Superior temporal gyrus (tissue), 1 donor: Measurements from ENCODE around the gene DMRT1.

ENCODE experiments used
- DNase-seq: peaks from one replicate; pipeline ENCODE4 v3.0.0-alpha.2; 2016; ENCODE audit errors: extremely low spot score

The DMRT1 gene

DNA sequence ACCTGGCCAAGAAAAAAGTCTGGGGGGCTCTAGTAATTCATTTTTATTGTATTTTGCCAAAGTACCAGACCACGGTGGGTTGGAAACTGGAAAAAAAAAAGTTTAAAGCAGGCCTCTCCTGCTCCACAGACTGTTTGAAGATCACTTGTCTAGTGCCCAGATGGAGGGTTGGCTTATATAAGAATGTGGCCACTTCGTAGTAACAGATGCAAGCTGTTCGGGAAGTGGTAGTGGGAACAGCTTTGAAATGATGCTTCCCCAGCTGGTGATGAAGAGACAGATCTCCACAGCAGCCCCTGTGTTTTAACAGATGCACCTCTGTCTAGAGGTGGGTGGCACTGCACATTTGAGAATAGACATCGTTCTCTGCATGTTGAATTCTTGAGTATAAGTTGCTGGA is 80.7 kb downstream of the DMRT1 start:
- DNase-seq, result no peak

DNA sequence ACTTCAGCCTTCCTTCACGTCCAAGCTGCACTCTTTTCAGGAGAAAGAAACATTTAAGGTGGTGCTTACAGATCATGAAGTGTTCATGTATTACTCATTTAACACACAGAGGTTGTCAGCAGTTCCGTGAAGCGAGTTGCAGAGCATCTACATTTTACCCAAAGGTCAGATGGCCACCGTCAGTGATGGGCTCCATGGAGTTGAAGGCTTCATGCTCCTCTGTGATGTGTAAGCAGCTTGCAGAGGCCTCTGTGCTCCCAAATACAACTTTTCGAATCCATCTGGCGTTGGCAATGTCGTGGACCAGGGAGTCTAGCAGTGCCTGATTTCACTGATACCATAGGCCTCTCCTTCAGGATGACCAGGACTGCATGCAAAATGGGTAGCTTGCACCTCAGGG is 81.2 kb downstream of the DMRT1 start:
- DNase-seq, result no peak

DNA sequence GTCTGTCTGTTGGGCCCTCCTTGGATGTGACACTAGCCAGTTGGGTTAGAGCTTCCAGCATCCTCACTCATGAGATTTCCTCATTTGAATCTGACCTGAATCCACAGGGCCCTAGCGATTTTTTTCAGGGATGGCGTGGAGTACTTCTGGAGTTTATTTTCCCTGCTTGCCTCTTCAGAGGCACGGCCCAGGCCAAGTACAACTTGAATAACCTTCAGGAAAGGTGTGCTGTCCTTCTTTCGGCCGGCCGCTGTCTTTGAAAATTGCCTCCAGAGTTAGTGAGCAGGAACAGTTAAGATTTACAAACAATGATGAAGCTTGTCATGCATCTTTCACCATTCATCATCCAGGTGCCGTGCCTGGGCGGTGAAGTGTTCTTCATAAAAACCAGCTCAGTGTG is 85.5 kb downstream of the DMRT1 start:
- DNase-seq, result no peak

DNA sequence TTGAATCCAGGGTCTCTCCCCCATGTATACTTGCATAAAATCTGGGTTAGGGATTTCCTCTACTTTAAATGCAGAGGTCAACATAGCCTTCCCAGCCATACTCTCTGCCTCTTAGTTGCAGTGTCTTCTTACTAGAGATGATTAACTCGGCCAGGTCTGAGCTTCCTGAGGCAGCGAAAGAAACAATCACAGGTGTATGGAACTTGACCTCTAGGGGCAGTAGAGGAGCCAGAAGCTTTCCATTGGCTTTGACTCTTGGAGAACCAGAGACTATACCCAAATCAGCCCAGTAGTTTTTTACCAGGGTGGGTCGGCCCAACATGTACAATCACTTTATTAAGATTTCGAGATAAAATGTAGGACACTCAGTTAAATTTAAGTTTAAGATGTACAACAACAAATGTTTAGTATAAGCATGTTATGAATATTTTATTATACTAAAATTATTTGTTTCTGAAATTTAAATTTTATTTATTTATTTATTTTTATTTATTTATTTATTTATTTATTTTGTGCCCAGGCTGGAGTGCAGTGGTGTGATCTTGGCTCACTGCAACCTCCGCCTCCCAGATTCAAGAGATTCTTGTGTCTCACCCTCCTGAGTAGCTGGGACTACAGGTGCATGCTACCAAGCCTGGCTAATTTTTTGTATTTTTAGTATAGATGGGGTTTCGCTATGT is 87.0 kb downstream of the DMRT1 start:
- DNase-seq, result no peak

DNA sequence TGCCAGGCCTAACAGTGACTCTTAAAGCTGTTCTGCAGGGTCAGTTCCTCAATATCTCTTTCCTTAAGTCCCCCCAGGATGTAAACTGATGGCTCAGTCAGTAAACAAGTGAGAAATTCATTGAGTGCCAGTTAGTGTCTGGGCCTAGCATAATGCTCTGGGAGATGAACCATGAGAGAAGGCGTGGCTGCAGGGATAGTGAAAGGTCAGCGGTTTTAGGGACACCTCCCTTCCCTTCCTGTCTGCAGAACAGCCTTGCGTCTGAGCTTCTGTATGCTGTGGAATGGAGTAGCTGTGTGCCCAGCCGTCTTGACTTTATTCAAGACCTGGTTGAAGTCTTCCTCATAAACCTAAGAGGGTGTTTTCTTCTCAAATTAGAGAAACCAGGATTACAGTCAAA is 88.2 kb downstream of the DMRT1 start:
- DNase-seq, result no peak

DNA sequence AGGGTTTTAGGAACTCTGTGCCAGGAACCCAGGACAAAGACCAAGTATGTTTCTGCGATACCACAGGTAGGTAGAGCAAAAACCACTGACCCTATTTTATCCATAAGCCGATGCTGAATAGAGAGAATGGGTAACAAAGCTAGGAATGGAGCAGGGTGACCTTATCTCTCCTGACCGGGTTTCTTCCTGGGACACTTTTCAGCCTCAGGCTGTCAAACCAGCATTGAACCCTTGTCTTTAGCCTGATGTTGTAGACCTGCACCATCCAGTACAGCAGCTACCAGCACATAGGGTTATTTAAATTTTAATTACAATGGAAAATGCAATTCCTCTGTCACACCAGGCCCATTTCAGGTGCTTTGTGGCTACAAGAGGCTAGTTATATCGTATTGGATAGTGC is 91.9 kb downstream of the DMRT1 start:
- DNase-seq, result no peak

DNA sequence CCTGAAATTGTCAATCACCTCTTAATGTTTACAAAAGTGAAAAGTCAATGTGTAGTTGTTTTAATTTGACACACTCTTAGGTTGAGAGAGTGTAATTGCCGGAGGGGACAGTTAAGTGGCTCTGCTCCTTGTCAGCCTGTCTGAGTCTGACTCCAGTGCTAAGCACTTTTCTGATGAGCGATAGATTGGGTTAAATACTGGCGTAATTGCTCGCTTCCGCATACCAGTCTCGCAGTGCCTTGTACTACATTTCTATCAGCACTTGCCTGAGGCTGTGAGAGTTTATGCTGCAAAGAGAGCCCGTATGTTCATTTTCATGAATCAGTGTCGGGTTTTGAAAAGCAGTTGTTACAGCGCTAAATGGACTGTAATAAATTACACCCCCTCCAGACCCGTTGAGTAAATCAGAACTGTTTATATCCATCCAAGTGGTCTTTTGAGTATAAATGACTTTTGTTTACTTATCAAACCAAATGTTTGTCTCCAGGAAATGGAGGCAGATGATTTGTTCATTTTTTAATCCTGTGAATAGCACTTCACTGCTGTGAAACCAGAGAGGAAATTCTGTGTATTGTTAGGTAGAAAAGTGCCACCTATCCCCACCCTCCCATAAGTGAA is 94.0 kb downstream of the DMRT1 start:
- no peak for DNase-seq

DNA sequence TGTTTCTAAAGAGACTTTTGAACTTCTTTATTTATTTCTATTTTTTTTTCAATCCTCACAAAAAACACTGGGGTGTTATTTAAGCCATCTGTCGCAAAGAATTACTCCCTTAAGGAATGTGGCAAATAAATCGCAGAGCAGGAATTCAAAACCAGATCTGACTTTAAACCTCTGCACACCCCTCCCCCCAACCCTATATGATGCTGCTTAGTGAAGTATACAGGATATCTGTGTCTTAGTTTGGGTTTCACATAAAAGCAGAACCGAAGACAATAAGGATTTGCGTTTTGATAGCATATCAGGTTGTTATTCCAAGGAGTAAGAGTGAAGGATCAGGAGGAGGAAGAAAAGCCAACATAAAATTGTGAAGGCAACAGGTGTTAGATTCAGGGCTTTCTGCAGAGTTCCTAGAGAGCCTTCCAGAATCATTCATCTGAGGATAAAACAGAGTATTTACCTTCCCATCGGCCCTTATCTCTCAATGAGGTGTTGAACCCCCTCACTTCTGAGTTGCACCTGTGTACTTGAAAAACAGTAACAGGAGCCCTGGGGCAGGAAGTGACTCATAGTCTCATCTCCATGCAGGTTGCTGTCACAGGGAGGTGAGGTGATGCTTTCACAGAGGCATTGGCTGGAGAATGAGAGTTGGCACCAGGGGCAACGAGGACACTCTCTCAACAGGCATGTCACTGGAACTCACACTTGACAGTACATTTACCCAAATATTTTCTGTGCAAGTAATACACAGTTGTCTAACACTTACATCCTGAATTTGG is 101.5 kb downstream of the DMRT1 start:
- no peak for DNase-seq

DNA sequence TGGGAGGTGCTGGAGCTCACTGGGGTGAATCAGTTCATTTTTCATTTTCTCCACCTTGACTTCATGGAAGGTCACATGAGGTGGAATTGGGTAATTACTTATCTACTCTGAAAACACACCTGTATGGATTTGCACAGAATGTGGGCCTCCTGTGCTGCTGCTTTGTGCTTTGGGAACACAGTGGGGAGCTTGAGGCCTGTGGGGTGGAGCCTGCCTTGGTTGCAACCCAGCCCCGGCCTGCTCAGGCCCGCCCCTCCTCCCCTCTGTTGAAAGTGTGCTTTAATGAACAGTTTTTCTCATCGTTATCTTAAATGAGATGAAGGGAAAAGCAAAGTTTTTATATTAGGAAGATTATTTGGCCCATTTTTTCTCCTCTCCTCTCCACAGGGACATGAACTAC is 106.5 kb downstream of the DMRT1 start:
- no peak for DNase-seq

DNA sequence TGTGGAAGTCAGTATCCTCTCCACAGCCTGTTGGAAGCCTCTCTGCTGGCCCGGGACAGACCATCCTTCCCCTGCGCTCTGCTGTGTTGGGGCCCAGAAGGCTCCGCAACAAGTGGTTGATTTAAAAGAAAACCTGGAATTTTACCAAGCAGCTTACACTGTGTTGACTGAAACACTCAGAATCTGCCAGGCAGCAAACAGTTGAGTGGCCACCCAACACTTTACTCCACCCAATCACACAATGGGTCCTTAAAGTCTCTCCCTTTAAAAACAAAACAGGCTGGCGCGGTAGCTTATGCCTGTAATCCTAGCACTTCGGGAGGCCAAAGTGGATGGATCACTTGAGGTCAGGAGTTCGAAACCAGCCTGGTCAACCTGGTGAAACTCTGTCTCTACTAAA is 107.0 kb downstream of the DMRT1 start:
- no peak for DNase-seq

DNA sequence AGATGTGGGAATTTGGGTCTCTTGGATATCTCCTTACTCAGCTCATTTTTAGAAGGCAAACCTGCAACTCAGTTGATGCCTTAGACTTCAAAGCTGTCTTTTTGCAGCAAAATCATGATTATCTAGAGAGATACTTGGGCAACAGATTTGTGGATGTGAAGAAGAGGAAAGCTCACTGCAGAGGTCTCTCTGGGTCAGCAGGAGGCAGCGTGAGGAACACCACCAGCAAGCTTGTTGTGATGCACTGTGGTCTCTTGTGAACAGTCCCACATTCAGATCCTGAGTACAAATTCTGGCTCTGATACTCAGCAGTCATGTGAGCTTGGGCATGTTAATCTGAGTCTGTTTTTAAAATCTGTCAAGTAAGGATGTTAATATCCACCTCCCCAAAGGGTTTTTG is 108.6 kb downstream of the DMRT1 start:
- DNase-seq, result no peak

DNA sequence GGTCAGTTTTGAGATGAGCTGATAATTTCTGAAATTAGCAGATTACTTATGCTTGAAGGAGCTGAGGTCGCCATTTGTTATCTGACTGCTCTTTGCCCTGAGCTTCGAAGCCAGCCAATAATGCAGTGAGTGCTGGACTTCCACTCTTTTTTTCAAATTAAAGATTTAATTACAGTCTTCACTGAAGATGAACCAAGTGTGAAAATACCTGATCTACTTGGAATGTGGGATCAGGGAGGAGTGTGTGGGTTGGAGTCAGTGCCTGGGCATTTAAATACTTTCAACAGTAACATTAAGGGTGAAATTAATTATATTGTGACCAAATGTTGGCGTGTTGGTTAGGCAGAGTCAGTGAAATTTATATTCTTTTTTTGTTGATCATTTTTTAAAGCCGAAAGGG is 111.0 kb downstream of the DMRT1 start:
- DNase-seq, result no peak

DNA sequence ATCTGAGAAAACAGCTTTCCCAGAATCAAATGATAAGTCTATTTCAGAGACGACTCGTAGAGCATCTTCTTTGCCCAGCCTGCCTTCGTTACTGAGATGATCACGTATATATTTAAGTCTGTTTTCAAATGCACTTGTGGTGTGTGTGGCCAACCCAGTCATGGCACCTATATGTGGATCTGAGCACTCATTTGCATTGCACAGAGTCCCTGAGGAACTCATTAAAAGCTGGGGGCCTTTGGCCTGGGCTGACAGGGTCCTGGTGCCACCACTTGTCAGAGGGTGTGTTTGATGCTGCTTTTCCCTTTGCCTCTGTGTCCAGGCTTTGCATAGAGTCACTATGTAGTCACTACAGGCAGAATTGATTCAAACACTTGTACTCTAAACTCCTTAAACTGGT is 117.6 kb downstream of the DMRT1 start:
- no peak for DNase-seq

DNA sequence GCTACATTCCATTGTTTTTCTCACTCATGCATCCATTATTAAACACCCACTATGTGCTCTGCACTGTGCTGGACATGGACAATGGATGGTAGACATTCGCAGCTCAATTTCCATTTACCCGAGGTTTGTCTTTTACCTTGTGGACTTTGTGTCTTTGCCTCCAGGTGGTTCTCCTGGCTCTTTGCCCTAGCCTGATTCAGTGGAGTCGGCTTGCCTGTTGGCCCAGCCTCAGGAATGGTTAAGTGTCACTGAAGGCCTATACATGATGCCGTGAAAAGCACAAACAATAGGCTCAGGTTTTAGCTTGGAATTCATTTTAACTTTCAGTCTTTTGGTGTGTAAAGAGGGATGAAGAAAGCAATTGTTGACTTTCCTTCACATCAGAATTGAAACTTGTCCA is 118.4 kb downstream of the DMRT1 start:
- DNase-seq, result no peak

DNA sequence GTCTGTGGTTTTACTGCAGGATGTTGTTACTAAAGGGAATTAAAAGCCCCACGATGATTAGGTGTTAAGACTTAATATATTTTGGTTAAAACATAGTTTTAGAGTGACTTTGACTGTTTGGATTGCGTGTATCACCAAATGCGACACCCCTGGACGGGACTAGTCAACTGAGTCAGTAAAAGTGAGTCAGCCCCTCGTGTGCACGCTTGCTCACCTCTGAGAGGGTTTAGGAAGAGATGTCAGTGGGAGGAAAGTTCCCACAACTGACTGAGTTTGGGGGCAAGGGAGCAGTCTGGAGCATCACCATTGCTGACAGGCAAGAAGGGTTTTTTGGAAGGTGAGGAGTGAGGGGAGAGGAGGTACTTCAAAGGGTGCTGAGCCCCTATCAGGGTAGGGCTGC is 120.5 kb downstream of the DMRT1 start:
- no peak for DNase-seq

DNA sequence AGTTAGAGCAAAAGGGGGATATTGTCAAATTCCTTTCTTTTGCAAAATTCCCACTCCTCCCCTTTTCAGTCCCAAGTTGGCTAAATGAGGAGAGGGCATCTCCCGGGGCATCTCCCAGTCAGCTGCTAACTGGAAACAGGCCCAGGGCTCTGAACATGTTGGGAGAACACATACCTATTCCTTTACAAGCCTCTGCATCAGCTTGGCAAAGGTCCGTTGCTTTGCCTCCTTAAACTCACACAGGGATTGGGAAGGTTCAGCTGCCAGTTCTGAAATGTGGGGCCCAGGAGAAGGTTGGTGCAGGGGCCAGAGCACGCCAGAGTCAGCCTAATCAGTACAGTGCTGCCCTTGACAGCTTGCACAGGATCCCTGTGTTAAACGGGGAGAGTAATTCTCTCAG is 124.0 kb downstream of the DMRT1 start:
- no peak for DNase-seq

DNA sequence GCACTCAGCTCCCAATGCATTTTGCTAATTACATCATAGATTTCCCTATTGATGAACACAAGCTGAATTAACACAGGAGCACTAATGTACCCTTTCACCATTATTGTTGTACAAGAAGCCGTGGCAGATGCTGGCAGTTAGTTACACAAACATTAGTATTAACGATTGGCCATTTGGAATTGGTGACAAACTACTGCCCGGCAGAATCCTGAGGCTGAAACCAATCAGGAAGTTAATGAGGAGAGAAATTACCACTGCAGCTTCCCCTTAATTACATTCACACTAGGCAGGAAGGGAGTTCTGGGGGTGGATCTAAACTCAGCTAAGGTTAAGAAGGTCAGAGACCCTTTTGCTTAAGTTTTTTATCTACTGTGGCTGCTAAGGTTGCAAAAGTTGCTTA is 125.4 kb downstream of the DMRT1 start:
- no peak for DNase-seq

DNA sequence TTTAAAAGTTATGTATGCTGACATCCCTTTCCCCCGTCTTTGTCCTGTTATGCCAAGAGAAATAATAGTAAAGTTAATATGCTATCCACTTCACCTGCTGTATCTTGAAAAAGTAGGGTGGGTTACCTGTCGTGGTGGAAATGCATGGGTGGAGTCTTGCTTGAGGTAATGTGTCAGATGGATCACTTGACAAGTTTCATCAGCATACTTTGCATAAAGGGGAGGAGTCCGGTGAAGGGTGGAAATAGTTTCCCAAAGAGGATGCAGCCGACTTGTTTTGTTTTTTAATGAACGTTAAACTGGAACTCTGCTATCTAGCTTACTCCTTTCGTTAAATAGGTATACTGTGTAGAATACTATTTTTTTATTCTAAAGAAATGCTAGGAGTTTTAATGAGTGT is 125.9 kb downstream of the DMRT1 start:
- DNase-seq, result no peak

DNA sequence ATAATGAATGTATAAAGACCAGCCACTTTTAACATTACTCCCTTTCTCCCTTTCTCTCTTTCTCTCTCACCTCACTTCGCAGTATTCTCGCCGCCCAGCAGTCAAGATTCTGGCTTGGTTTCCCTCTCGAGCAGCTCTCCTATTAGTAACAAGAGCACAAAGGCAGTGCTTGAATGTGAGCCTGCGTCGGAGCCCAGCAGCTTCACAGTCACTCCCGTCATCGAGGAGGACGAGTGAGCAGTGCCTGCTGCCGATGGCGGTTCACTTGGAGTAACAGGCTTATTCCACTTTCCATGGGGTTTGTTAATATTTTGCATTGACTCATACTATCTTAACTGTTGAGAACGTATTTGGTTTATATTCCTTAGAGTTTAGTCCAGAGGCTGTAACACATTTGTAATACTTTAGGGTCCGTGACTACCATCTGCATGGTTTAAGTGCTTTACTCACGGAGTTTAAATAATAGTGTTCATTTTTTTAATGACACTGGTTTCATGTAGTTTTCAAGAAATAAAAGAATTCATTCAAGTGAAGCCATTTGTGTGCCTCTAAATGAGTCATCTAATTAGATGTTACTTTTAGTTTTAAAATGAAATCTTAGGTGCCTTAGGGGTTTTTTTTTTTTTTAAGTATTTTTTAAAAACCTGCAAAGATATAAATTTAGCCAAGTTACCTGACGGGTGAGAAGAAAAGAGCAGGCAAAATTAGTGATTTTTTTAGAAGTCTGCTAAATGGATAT is 126.6 kb downstream of the DMRT1 start:
- no peak for DNase-seq

DNA sequence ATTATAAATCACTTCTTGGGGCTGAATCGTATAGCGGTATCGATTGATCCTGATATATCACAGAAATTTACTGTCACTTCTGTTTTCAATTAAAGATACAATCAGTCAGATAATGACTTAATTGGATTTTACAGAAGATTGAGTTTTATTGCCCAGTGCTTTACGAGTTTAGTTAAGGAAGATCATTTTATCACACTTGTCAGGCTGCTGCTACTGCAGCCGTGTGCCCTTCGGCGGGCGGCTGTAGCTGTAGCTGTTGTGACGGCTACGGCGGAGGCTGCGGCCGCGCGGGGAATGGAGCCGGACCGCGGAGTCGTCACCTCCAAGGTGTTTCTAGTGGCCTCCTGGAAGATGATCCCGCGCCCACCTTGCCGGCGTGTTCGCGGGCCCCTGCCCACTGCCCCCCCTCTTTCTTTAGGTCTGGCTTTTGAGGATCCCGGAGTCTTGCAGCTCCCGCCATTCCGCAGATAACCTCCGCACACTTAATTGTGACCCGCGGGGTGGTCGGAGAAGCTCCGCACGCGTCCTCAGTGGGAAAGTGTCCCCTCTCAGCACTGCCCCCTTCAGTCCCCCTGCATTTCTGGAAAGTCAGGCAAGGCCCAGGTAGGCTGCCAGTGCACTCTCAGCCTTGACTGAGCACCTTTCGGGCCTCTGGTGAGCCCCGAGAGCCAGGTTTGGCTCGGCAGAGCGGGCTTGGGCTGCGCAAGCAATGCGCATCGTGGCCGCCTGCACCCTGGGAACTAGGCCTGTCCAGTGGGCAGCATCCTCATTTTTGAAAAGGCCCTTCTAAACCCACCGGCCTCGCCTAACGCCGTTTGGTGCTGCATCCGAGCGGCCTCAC is 128.0 kb downstream of the DMRT1 start:
- DNase-seq, result no peak

DNA sequence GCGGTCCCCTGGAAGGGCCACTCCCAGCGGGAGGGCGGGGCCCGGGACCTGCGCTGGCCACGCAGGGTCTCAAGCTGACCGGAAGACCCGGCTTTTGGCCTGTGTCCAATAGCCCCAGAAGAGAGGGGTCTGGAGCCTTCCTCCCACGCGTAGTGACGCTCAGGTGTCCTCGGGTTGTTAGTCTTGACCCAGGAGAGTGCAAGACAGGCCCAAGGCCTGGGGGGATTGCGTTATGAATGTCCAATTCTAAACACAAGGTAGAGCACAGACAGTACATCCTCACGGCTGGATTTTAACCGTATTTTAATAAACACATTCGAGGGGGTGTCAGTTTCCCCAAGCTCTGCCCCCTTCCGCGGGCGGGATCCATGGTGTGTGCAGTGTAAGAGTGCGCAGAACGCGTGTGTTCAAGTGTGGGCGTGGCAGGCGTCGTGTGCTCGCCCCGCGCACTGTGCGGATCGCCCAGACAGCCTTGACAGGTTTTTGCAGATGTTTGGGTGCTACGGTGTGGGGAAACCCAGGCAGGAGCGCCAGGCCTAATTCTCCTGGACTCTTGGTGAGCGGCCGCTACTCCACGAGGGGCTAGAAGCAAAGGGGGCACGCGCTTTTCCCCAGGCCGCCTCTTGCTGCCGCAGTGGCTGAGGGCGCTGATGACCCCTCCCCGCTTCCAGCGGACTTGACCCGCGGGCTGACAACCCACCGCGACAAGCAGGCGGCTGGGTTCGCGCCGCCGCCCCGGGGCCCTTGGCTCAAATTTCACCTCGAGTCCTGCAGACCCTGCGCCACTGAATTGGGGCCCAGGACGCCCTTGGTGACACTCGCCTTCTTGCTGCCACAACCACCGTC is 128.9 kb downstream of the DMRT1 start:
- DNase-seq, result no peak
